ENCODE results near the gene NCAM1.

Gene NCAM1

GRCh38 chr11:113199866-113200265 lies 238.6 kb downstream of the NCAM1 start:
- DNase-seq (ENCODE audit: low read depth in 2 of 2): no peak

DNA sequence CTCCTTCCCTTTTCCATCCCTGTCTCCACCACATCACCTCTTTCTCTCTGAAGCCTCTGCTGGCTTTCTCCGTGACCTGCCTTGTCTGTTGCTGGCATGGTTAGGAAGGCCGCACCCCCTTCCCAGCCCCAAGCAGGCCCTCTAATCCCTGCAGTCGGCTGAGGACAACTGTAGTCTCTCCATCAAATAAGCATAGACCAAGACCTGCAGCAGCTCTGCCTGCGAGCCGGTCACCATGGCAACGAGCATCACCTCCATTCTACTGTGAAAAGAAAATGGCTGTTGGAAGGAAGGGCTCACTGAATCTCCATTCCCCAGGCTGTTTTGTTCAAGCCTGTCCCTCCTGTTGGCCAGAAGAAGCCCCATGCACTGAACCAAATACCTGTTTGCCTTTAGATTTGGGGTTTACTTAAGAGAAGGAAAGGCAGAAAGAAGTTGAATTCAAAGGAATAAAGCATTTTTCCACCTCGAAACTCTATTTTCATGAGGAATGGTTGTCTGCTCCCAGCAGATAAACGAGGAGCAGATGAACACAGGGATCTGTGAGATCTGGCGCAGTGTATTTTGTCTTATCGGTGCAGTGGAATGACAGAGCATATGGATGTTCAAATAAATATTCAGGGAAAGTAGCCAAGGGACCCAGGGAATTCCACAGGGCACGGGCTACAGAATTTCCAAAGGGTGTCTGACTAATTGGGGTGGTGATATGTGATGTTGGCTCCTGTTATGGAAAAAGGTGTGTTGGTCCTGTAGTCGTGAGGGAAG lies 240.0 kb downstream of the NCAM1 start:
- DNase-seq (ENCODE audit: low read depth in 2 of 2): no peak

- DNase-seq (ENCODE audit: low read depth in 2 of 2): no peak
These were observed 241.2 kb downstream of the NCAM1 start for GRCh38 chr11:113202431-113202830.

- no peak for DNase-seq (ENCODE audit: low read depth in 2 of 2)
These were observed 242.0 kb downstream of the NCAM1 start for GRCh38 chr11:113203141-113203753.

DNA sequence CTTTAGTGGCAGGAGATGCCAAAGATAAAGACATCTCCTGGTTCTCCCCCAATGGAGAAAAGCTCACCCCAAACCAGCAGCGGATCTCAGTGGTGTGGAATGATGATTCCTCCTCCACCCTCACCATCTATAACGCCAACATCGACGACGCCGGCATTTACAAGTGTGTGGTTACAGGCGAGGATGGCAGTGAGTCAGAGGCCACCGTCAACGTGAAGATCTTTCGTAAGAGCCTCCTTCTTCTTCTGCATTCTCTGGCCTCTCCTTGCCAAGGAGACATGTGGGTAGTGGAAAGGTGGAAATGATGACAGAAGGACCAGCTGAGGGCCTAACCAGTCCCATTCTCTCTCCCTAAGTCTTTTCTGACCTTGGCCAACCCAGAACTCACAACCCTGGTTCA lies 243.1 kb downstream of the NCAM1 start:
- DNase-seq (ENCODE audit: low read depth in 2 of 2): no peak

- DNase-seq (ENCODE audit: low read depth in 2 of 2): no peak
These were observed 252.3 kb downstream of the NCAM1 start for GRCh38 chr11:113213549-113213948.

- no peak for DNase-seq (ENCODE audit: low read depth in 2 of 2)
These were observed 261.0 kb downstream of the NCAM1 start for GRCh38 chr11:113222241-113222640.

DNA sequence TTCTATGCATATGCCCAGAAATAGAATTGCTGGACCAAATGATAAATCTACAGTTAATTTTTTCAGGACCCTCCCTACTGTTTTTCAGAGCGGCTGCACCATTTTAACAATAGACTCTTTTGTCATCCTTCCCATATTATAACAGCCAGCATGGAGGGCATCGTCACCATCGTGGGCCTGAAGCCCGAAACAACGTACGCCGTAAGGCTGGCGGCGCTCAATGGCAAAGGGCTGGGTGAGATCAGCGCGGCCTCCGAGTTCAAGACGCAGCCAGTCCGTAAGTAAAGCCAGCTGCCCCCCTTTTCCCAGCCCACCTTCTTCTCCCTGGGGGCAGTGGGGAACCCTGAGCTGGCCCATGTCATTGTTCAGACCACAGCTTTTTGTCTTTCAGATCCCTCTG lies 273.7 kb downstream of the NCAM1 start:
- DNase-seq (ENCODE audit: low read depth in 2 of 2): no peak

DNA sequence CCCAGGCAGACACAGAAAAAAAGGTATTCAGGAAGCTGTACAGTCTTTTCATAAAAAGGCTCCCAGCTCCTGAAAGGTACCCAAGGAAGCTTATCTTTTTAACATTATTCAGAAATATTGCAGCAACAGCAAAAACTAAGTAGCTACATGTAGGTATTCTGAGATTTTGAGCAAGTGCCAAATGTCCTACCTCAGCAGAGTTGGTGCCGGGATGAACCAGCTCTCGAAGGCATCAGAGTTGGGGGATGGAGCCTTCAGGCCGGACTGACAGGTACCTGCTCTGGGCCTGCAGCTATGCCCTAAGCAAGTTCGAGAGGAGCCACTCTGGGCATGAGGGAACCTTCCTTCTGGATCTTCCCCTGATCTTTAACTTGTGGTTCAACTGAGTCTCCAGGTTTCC lies 276.0 kb downstream of the NCAM1 start:
- DNase-seq (ENCODE audit: low read depth in 2 of 2): no peak

GRCh38 chr11:113238721-113239120 lies 277.5 kb downstream of the NCAM1 start:
- no peak for DNase-seq (ENCODE audit: low read depth in 2 of 2)

DNA sequence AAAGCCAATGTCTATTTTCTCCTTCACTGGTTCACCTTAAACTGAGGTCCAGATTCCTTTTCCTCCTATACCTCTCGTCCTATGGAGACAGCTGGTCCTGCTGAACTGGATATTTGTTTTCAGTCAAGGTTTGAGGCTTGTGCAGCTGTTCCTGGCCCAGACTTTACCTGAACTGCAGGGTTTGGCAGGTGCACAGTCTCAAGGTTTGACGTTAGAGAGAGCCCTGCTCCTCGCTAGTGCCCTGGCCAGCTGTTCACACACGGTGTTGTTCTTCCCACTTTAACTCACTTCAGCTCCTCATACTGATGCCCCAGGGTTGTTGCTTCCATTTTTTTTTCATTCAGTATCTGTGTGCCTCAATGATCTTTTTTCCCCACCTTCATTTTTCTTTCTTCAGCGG lies 279.2 kb downstream of the NCAM1 start:
- DNase-seq (ENCODE audit: low read depth in 2 of 2): no peak

- DNase-seq (ENCODE audit: low read depth in 2 of 2): no peak
These were observed 279.8 kb downstream of the NCAM1 start for GRCh38 chr11:113240790-113241635.

GRCh38 chr11:113241636-113242054 lies 280.4 kb downstream of the NCAM1 start:
- no peak for DNase-seq (ENCODE audit: low read depth in 2 of 2)

GRCh38 chr11:113242060-113242459 lies 280.8 kb downstream of the NCAM1 start:
- no peak for DNase-seq (ENCODE audit: low read depth in 2 of 2)

DNA sequence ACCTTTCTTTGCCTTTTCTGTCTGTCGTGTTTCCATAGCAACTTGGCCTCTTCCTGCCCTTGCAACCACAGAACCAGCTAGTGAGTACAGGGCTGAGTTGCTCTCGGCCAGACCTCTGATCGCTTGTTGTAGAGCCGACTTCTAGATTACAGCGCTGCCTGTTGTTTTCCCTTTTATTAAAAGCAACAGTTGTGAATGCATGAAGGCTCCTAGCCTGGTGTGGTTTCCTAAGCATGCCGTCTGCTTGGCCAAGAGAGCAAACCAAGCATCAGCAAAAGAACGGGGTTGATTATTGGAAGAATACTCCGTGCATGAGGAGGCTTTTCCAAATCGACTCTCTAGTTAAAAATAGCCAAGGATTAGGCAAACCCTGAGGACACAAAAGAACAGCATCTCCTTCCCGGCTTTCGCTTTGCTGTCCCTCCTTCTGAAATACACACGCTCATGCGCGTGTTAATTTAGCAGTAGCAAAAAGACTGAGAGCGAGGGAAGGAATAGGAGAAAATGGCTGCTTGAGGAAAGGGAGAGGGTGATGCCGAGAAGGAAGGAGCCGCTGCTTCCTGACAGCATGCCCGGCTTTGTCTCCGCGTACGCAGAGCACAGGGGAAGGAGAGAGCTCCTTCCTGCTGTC lies 281.7 kb downstream of the NCAM1 start:
- peak in 1 of 2 experiments; percentile 6 for DNase-seq (ENCODE audit: low read depth in 2 of 2)

GRCh38 chr11:113243696-113244095 lies 282.5 kb downstream of the NCAM1 start:
- no peak for DNase-seq (ENCODE audit: low read depth in 2 of 2)

DNA sequence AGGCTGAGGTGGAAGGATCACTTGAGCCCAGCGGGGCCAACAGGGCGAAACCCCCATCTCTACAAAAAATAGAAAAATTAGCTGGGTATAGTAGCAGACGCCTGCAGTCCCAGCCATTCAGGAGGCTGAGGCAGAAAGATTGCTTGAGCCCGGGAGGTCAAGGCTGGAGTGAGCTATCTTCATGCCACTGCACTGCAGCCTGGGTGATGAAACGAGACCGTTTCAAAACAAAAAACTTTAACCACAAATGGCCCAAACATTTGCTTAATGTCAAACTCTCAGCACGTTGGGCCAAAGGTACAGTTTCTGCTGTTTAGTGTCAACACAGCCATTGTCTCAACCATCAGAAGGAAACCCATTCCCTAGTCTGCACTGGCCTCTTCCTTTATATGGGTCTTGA lies 284.0 kb downstream of the NCAM1 start:
- DNase-seq (ENCODE audit: low read depth in 2 of 2): no peak

DNA sequence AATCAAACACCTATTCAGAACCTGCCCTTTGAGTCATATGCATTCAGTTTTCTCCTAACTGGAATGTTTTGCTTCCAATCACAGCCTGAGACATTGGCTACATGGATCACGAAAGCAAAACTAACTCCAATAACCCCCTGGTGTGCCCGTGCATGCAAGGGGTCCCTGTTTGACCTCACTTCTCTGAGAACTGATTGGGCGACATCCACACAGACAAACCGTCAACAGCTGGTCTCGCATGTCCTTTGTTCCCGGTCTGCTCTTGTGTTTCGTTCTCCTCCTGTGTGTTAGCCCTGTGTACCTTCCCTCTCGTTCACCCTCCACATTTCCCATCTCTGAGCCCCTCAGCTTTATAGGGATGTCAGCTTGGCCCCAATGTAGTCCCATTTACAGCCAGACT lies 286.0 kb downstream of the NCAM1 start:
- DNase-seq (ENCODE audit: low read depth in 2 of 2): no peak

DNA sequence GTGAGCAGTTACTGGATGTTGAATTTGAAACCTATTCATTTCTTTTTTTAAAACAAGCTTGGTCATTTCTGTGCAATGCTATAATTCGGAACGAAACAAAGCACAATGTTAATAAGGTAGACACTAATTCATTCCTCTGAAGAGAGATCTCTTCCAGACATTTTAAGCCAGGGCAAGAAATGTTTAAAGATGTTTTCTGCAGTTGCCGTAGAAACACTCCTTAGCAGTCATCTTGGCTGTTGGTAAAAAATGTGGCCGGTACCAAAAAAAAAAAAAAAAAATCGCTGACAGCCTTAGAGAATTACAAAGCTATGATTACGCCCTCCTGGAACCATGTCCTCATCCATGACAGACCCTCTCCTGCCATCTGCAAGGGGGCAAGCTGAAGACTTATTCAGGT lies 286.7 kb downstream of the NCAM1 start:
- DNase-seq (ENCODE audit: low read depth in 2 of 2): no peak

DNA sequence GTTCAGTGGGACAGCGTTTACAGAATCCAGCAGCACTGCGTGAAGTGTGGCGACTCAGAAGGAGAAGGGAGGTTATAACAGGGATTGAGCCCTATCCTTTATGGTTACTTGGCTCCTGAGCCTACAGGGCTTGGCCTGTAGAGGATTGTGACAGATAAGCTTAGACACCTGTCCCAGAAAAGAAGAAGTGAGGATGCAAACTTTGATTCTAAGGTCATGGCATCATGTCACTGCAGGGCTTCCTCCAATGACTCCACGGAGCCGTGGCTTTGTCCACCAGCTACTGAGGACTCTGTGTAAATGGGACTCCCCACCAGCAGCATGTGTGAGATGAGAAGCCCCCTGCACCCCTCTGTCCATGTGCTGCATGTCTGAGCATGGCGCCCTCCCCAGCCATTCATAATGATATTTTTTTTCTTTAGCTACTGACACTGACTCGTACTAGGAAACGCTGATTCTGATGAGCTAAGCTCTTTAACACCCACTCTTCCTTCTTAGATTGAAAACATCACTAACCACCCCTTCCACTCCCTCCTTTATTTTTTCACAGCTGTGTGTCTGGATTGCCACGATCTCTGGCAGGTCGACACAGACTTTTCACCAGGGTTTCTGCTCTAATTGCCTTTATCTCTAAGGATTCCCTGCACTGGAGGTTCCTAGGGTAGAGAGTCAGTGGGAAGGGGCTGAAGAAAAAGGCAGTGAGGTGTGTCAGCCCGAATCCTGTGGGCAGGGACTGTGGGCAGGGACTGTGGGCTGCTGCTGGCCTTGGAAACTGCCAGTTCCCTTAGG lies 287.7 kb downstream of the NCAM1 start:
- DNase-seq (ENCODE audit: low read depth in 2 of 2): no peak

- DNase-seq (ENCODE audit: low read depth in 2 of 2): no peak
These were observed 288.2 kb downstream of the NCAM1 start for GRCh38 chr11:113249491-113249763.

- no peak for DNase-seq (ENCODE audit: low read depth in 2 of 2)
These were observed 288.6 kb downstream of the NCAM1 start for GRCh38 chr11:113249786-113250185.

All from stimulated activated CD4-positive, alpha-beta T cell treated with anti-CD3 and anti-CD28 coated beads, Interleukin-12 subunit alpha, Interleukin-12 subunit beta, amount 100 ng/mL, for 24 hours (primary cell).